Endothelial cell of umbilical vein (primary cell): ENCODE measurements around the gene SPAAR. TPM values are rescaled to one million over a fixed set of nuclear protein-coding genes. Genes with fewer than 3 reads are reported as not detected.

Experiments used
- BruUV-seq: library from RNA; stranded (reverse); fragments of 400-500 nt; replicated peaks from 2 replicates; lab custom pipeline; 2021; lab: Mats Ljungman, UMichigan
- CTCF ChIA-PET: fragments of 300-600, 350-600 bp; sonication (Branson Sonifier 250); formaldehyde crosslinking; loops from one replicate; lab custom pipeline; 2021; ENCODE audit warnings: antibody characterized with exemption, inconsistent platforms; lab: Charles Lee
- POLR2A ChIA-PET: fragments of 300-600, 350-600 bp; sonication (Branson Sonifier 250); formaldehyde crosslinking; loops from one replicate; lab custom pipeline; 2021; ENCODE audit warnings: antibody characterized with exemption, inconsistent platforms; lab: Charles Lee
- DNase-seq: peaks from one replicate; pipeline ENCODE4 v3.0.0-alpha.2; 2011; ENCODE audit warnings: low read depth, low spot score
- FAIRE-seq: peaks from 2 replicates; lab custom pipeline; 2011; peaks lifted over from hg19 to GRCh38; lab: Jason Lieb, UNC
- H2AFZ ChIP-seq: 2 replicates; pipeline ENCODE4 v1.6.0; 2012; ENCODE audit warnings: low read depth, low read length, control low read depth, inconsistent platforms
- H3K27ac ChIP-seq: 2 replicates; pipeline ENCODE4 v1.5.1; 2011; ENCODE audit warnings: low read depth, mild to moderate bottlenecking, control low read depth, low read length, moderate library complexity; ENCODE audit not compliant: insufficient read depth
- H3K27me3 ChIP-seq, 2 experiments: 2 replicates each; pipeline versions ENCODE4 v1.6.0 to v1.6.1; 2011; ENCODE audit warnings: low read length in 2 of 2, mixed read lengths in 1 of 2; ENCODE audit not compliant: control insufficient read depth in 2 of 2, insufficient read depth in 2 of 2
- H3K36me3 ChIP-seq, 2 experiments: 2 replicates in 1 of 2; 3 replicates in 1 of 2; pipeline ENCODE4 v1.5.1; 2011; ENCODE audit warnings: low read length in 2 of 2, mild to moderate bottlenecking in 1 of 2, moderate library complexity in 1 of 2; ENCODE audit not compliant: control insufficient read depth in 2 of 2, insufficient read depth in 2 of 2; ENCODE audit errors: extremely low read depth in 1 of 2
- H3K4me1 ChIP-seq: 3 replicates; pipeline ENCODE4 v1.5.1; 2011; ENCODE audit warnings: mild to moderate bottlenecking, low read length; ENCODE audit not compliant: control insufficient read depth, insufficient read depth; ENCODE audit errors: extremely low read depth
- H3K4me2 ChIP-seq: 2 replicates; pipeline ENCODE4 v1.6.1; 2011; ENCODE audit warnings: low read length, control low read depth, mixed read lengths; ENCODE audit not compliant: insufficient read depth
- H3K4me3 ChIP-seq, 3 experiments: fragments of 200-600 bp in 1 of 3; sonication (generic), shearing (Covaris generic) in 1 of 3; replicated peaks in 1 of 3; 2 replicates each; pipeline ENCODE4 v1.5.1; 2011 to 2016; ENCODE audit warnings: control low read depth in 3 of 3, low read length in 3 of 3, mild to moderate bottlenecking in 2 of 3, inconsistent platforms in 1 of 3, low read depth in 1 of 3, moderate library complexity in 1 of 3; ENCODE audit not compliant: insufficient read depth in 1 of 3
- H3K79me2 ChIP-seq: 2 replicates; pipeline ENCODE4 v1.6.0; 2012; ENCODE audit warnings: low read length, inconsistent platforms; ENCODE audit not compliant: control insufficient read depth, insufficient read depth
- H3K9ac ChIP-seq: replicated peaks from 2 replicates; pipeline ENCODE3; 2011; ENCODE audit warnings: low read length, control low read depth; ENCODE audit not compliant: insufficient read depth; ENCODE audit errors: extremely low read depth
- H3K9me1 ChIP-seq: replicated peaks from 3 replicates; pipeline ENCODE4 v1.6.0; 2011; ENCODE audit warnings: mild to moderate bottlenecking, low read length; ENCODE audit not compliant: control insufficient read depth, insufficient read depth; ENCODE audit errors: extremely low read depth
- H3K9me3 ChIP-seq: replicated peaks from 2 replicates; pipeline ENCODE4 v1.5.1; 2012; ENCODE audit warnings: low read length, inconsistent platforms; ENCODE audit not compliant: control insufficient read depth, insufficient read depth
- H4K20me1 ChIP-seq: replicated peaks from 2 replicates; pipeline ENCODE3; 2011; ENCODE audit warnings: mild to moderate bottlenecking, low read length; ENCODE audit not compliant: control insufficient read depth, insufficient read depth; ENCODE audit errors: extremely low read depth
- CTCF ChIP-seq, 2 donors: IDR thresholded peaks; 1 replicate in 1 of 2; 2 replicates in 1 of 2; pipeline ENCODE4 v1.5.1; 2011; ENCODE audit warnings: low read length in 2 of 2, mild to moderate bottlenecking in 2 of 2, moderate library complexity in 2 of 2, control low read depth in 1 of 2, inconsistent platforms in 1 of 2, low read depth in 1 of 2; ENCODE audit not compliant: insufficient read depth in 1 of 2; ENCODE audit errors: extremely low read depth in 1 of 2
- EZH2 ChIP-seq: IDR thresholded peaks from 2 replicates; pipeline ENCODE4 v1.6.1; 2012; ENCODE audit warnings: borderline replicate concordance, low read depth, mild to moderate bottlenecking, moderate library complexity, low read length, inconsistent platforms; ENCODE audit not compliant: severe bottlenecking
- FOS ChIP-seq: IDR thresholded peaks from 2 replicates; pipeline ENCODE4 v1.6.1; 2011; ENCODE audit warnings: mild to moderate bottlenecking, low read length, moderate library complexity, borderline replicate concordance; ENCODE audit not compliant: insufficient read depth
- GATA2 ChIP-seq: IDR thresholded peaks from 2 replicates; pipeline ENCODE4 v1.7.0; 2011; ENCODE audit warnings: low read depth, mild to moderate bottlenecking, moderate library complexity, mixed read lengths, low read length; ENCODE audit not compliant: insufficient read length, insufficient read depth
- JUN ChIP-seq: IDR thresholded peaks from 2 replicates; pipeline ENCODE4 v1.6.1; 2011; ENCODE audit warnings: borderline replicate concordance, low read depth; ENCODE audit not compliant: insufficient read length, insufficient read depth
- MAX ChIP-seq: IDR thresholded peaks from 2 replicates; pipeline ENCODE4 v1.6.1; 2011; ENCODE audit not compliant: insufficient read depth, insufficient read length
- MYC ChIP-seq: IDR thresholded peaks from one replicate; pipeline ENCODE4 v1.6.1; 2011; ENCODE audit warnings: mild to moderate bottlenecking, low read depth, low read length
- POLR2A ChIP-seq: IDR thresholded peaks from 2 replicates; pipeline ENCODE4 v1.6.1; 2012; ENCODE audit warnings: low read depth, mild to moderate bottlenecking, control low read depth, low read length
- POLR2AphosphoS5 ChIP-seq: IDR thresholded peaks from 2 replicates; pipeline ENCODE4 v1.6.1; 2012; ENCODE audit warnings: low read depth, mild to moderate bottlenecking, control low read depth, low read length, moderate library complexity; ENCODE audit not compliant: insufficient read depth
- dilution Hi-C: fragments of 300-500 bp; cut with MboI; formaldehyde crosslinking; loops from one replicate; pipeline ENCODE4 v1.15.0; 2019; ENCODE audit warnings: low sequenced_read_pairs; ENCODE audit not compliant: extremely low pct_ligation_motif_present
- intact Hi-C: fragments of 100-400 bp; cut with micrococcal nuclease; formaldehyde crosslinking; loops from one replicate; pipeline ENCODE4 v1.10.0; 2022
- polyA plus RNA-seq, 4 experiments: library from polyadenylated mRNA; depleted of rRNA in 3 of 4; stranded (reverse) in 3 of 4; unstranded in 1 of 4; fragments of >200 nt; gene quantifications; 2 replicates each; pipeline versions ENCODE4 v1.2.1 to v1.2.3, GENCODE V29; 2011 to 2012; ENCODE audit warnings: missing spikeins in 1 of 4
- total RNA-seq: library from RNA; stranded (reverse); gene quantifications from 2 replicates; pipeline ENCODE4 v1.2.3, GENCODE V29; 2021

Gene SPAAR
- total and polyA plus RNA-seq, 2 donors (not counting 3 experiments of a cell fraction or from before 2014, with no cell fraction given), result 20.8 to 24.8 TPM

GRCh38 chr9:35948451-35948850, 39.2 kb downstream of the SPAAR start:
- peak overlapping the region; percentile 34 for H3K9ac ChIP-seq
- no peaks in the 10 kb centered on the region for H3K9me3 ChIP-seq
- peak overlapping the region; percentile 74 for H2AFZ ChIP-seq
- dilution Hi-C loops (no loop called here), intact Hi-C loops (loop anchor here (5.0 kb wide), 1 partner anchor 121 kb away; the partner anchor contains the start of genes FAM221B and TMEM8B)
- TF ChIP-seq JUN (no peak), MAX (no peak), GATA2 (no peak), FOS (no peak), MYC (no peak), CTCF (IDR thresholded peaks at IDR 0.05; ENCODE audit: extremely low read depth in 1 of 2, insufficient read depth in 1 of 2, low read depth in 1 of 2, low read length in 2 of 2) (no peak), EZH2 (no peak), POLR2AphosphoS5 (no peak), POLR2A (no peak)
- FAIRE-seq (no peak), DNase-seq (peak; percentile 75)
- ChIA-PET POLR2A (no interaction called here), CTCF (interaction anchor here (0.9 to 1.3 kb wide), 2 partner anchors 45 to 53 kb away, joined by 3 to 5 read pairs; no protein-coding TSS in a partner anchor)
- H4K20me1 ChIP-seq, result no peaks in the 10 kb centered on the region
- H3K27me3 ChIP-seq, result no peaks in the 10 kb centered on the region
- H3K4me2 ChIP-seq, result peak overlapping the region; percentile 20
- H3K79me2 ChIP-seq, result no peaks in the 10 kb centered on the region
- H3K36me3 ChIP-seq, result no peaks in the 10 kb centered on the region
- BruUV-seq, result no TSS peak
- peaks cover 37% of the 10 kb centered on the region for H3K4me1 ChIP-seq
- peak overlapping the region; percentile 44 for H3K27ac ChIP-seq
- no peaks in the 10 kb centered on the region for H3K9me1 ChIP-seq
- H3K4me3 ChIP-seq, result no peak overlapping the region
